GM18498 (cell line): Measurements from ENCODE around the gene SLC20A1.

ENCODE experiments used
- ATAC-seq: cut with Tn5 transposase; IDR thresholded peaks from one replicate; pipeline ENCODE4 v1.9.1; 2021; ENCODE audit warnings: mild to moderate bottlenecking, moderate library complexity; ENCODE audit not compliant: unreplicated experiment

The SLC20A1 gene

DNA sequence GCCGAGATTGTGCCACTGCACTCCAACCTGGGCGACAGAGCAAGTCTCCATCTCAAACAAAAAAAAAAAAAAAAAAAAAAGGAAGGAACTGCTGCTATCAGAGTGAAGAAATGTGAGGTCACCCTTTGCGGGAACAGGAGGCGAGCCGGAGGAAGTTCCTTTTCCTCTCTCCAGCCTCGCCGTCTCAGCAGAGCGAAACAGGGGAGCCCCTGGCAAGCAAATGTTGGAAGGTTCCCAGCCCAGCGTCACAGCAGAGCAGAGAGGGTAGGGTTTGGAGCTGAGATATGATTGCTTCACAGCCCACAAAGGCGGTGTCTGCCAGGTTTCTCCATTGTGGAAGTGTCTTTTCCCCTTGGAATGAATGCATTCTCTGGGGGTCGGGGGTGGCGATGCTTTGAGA, 28.5 kb downstream of the SLC20A1 start:
- ATAC-seq: no peak

GRCh38 chr2:112679484-112679883, 33.7 kb downstream of the SLC20A1 start:
- ATAC-seq: no peak

GRCh38 chr2:112680666-112681101, 34.9 kb downstream of the SLC20A1 start:
- no peak for ATAC-seq

DNA sequence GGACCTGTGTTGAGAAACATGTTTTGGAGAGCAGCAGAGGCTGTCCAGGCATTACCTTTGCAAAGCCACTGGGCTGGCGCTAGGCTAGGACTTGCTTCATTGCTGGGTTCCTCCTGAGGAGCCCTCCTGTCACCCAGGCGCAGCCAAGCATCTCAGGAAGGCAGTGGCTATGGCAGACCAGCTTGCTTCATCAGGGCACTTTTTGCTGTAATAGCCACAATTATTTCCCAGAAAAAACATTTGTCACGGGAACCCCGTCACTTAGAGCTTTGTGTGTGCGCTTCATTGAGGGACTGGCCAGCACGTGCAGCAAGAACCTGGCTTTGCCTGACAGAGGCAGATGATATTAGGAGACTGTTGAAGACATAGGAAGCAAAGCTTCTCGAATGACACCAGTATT, 36.4 kb downstream of the SLC20A1 start:
- no peak for ATAC-seq

- ATAC-seq: no peak
These were observed 38.0 kb downstream of the SLC20A1 start for GRCh38 chr2:112683550-112684414.

- no peak for ATAC-seq
These were observed 38.7 kb downstream of the SLC20A1 start for GRCh38 chr2:112684415-112684775.

DNA sequence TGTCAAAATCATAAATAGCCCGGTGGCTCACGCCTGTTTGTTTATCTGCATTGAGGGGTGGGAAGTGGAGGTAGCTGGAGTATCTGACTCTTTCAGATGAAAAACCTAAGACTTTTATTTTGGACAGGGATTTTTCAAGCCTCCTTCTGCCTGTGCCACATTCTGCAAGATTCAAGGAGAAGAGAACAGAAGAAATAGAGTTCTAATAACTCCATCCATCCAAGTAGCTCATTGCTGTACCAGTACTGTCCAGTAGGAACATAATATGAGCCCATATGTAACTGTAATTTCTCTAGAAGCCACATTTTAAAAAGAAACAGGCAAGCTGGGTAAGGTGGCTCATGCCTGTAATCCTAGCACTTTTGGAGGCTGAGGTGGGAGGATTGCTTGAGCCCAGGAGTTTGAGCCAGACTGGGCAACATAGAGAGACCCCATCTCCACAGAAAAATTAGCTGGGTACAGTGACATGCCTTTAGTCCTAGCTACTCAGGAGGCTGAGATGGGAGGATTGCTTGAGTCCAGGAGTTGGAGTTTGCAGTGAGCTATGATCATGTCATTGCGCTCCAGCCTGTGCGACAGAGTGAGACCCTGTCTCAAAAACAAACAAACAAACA, 39.6 kb downstream of the SLC20A1 start:
- ATAC-seq: no peak

DNA sequence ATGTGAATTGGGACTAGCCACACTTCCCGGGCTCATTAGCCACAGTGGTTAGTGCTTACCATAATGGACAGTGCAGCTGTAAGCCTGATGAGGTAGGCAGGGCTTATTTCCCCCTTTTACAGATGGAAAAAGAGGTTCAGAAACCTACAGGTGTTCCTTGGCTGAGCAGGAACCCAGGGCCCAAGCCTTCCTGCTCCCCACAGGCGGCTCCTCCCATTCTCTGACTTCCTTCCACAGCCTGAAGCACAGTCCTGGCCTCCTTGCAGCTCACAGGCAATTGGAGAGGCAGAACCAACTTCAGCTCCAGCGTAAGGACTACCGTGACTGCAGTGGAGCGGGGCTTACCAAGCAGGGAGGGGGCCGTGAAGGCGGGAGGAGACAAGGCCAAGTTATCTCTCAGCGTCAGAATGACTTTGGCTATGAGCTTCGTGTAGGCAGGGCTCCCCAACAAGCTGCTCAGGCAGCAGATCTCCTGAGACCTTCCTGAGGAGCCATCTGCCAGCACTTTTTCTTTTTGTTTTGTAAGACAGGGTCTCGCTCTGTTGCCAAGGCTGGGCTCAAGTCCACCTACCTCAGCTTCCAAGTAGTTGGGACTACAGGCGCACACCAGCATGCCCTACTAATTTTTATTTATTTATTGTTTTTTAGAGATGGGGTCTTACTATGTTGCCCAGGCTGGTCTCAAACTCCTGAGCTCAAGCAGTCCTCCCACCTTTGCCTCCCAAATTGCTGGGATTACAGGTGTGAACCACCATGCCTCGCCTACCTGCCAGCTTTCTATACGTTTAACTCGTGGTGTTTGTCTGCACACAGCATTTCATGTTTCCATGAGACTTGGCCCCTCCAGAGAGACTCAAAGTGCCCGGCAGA, 40.8 kb downstream of the SLC20A1 start:
- ATAC-seq: no peak

DNA sequence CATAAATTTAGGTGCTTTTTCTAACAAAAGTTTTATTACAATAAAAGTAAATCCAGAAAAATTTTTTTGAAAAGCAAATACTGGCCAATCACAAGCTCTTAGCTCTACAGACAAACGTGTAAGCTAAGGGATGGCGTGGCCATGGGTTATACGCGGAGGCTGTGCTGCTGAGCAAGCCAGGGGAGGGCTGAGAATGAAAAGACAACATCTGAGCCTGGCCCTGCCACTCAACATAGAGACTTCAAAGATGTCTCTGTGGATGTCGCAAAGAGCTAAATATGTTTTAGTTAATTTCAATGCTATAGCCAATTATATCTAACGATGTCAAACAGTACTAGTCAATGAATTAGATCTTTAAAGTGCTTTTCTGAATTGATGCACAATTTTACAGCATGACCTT, 41.8 kb downstream of the SLC20A1 start:
- no peak for ATAC-seq

GRCh38 chr2:112688086-112688880, 42.5 kb downstream of the SLC20A1 start:
- ATAC-seq: no peak

DNA sequence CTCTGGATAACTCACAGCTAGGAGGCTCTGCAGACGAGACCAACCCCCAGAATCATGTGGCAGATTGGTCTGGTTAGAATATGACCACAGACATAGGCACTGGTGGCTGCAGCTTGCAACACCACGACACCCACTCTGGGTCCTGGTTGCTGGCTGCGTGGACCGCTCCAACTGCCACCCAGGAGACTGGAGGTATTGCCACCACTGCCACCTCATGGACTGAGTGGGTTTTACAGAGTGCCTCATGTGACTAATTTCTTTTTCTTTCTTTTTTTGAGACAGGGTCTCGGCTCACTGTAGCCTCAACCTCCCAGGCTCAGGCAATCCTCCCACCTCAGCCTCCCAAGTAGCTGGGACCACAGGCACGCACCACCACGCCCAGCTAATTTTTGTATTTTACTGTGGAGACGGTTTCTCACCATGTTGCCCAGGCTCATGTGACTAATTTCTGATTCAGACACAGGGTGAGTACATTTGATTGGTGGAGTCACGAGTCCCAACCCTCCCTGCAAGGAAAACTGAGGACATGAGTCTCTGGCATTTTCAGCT, 45.2 kb downstream of the SLC20A1 start:
- peak; percentile 60 for ATAC-seq

DNA sequence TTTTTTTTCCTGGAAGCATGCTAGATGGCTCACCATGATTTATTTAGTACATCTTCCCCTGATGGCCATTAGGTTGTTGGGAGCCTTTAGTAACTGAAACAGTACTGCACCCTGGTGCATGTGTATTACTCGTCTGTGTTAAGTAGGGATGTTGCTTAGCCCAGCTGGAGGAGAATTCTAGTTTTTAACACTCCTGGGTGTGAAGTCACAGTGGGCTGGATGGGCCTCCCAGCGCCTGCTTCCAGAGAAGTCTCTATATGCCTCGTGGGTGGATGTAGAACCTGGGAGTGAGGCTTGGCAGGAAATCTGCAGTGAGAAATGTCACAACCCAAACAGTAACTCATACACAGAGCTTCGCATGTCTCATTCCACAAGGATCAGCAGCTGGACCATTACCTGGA, 46.1 kb downstream of the SLC20A1 start:
- ATAC-seq: no peak

- peak; percentile 90 for ATAC-seq
These were observed 46.8 kb downstream of the SLC20A1 start for GRCh38 chr2:112692495-112692911.

DNA sequence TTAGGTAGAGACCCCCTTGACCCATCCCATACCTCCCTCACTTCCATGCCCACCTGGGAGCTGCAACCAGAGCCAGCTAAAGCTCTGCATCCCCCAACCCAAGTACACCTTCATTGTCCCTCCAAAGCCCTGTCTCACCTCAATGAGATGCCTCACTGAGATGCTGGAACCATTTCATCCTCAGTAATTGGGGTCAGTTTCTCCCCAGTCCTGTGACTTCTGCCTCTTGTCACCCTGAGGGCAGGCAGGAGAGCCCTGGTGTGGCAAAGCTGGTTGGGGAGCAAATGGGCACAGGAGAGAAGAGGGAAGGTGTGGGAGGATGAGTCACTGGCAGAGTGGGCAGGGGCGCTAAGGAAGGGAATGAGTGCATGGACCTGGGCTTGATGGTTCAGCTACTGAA, 47.2 kb downstream of the SLC20A1 start:
- no peak for ATAC-seq

DNA sequence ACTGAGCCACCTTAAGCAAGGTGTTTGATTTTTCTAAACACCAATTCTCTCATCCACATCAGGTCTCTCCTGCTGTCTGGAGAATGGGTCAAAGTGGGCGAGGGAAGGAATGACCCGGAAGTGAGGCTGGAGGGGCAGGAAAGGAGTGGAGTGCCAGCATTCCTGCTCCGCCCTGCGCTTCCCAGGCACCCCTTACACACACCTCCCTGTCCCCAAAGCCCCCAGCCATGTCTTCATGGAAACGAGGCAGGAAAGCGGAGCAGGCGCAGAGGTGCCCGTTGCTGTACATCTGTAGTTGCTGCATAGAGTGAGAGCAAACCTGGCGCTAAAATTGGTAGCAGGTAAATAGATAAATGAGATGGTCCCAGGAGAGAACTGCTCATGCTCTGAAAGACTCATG, 47.9 kb downstream of the SLC20A1 start:
- ATAC-seq: no peak

DNA sequence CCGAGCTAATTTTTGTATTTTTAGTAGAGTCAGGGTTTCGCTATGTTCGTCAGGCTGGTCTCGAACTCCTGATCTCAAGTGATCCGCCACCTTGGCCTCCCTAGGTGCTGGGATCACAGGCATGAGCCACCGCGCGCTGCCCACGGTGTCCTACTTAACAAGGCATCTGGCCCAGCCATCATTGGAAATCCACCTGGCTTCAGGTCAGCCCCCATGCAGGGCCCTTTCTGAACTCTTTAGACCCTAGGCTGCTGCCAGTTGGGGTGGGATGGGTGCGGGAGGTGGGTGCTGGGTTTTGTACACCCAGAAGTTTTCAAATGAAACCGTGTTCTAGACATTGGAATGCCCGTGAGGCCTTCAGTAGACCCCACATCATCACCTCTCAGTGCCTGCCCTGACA, 48.4 kb downstream of the SLC20A1 start:
- no peak for ATAC-seq

DNA sequence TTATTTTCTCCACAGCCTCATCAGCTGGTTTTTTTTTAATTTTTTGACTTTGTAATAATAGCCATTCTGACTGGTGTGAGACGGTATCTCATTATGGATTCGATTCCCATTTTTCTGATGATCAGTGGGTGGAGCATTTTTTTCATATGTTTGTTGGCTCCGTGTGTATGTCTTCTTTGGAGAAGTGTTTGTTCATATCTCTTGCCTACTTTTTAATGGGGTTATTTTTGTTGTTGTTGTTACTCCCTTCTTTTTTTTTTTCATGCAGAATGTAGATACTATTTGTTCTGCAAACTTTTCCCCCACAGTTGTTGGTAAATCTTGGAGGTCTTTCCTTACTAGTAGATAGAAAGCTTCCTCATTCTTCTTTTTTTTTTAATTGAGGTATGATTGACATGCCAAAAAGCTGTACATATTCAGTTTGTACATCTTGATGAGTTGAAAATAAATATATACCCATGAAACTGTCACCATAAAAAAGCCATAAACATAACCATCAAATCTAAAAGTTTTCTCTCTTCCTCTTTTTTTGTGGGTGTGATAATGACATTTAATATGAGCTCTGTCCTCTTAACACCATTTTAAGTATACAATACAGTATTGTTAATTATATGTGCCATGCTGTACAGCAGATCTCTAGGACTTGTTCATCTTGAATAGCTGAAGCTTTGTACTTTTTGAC, 53.2 kb downstream of the SLC20A1 start:
- ATAC-seq: no peak

- no peak for ATAC-seq
These were observed 54.4 kb downstream of the SLC20A1 start for GRCh38 chr2:112699984-112700667.

GRCh38 chr2:112701052-112701451, 55.3 kb downstream of the SLC20A1 start:
- ATAC-seq: no peak
